ENCODE data around the gene CARD19. TPM values are rescaled to one million over a fixed set of nuclear protein-coding genes. Genes with fewer than 3 reads are reported as not detected.

Gene CARD19
- total and polyA plus RNA-seq, 2 of the 8 experiments (the other 6 are each of a cell fraction or from before 2014, with no cell fraction given) = 21.2 to 112 TPM

- TF ChIP-seq CHD1 (IDR thresholded peaks at IDR 0.05; ENCODE audit: low read depth, low read length) = no peak
- TF ChIP-seq SP1 (IDR thresholded peaks at IDR 0.05; ENCODE audit: low read depth, low read length) = no peak
- TF ChIP-seq BCL11A (IDR thresholded peaks at IDR 0.05; ENCODE audit: low read depth in 2 of 2, low read length in 2 of 2) = no peak
- TF ChIP-seq NANOG (IDR thresholded peaks at IDR 0.05; ENCODE audit: insufficient read depth, low read depth, low read length, poor library complexity, severe bottlenecking) = no peak
- TF ChIP-seq FOSL1 (IDR thresholded peaks at IDR 0.05; ENCODE audit: insufficient read depth, low read depth, low read length) = no peak
- no peak for TF ChIP-seq ASH2L (IDR thresholded peaks at IDR 0.05; ENCODE audit: low read length)
- TF ChIP-seq SIX5 (IDR thresholded peaks at IDR 0.05; ENCODE audit: low read depth, low read length) = no peak
- no peak for TF ChIP-seq BRCA1 (IDR thresholded peaks at IDR 0.05; ENCODE audit: low read depth, low read length)
- no peak for TF ChIP-seq SIRT6 (IDR thresholded peaks at IDR 0.05; ENCODE audit: low read length)
- TF ChIP-seq EGR1 (IDR thresholded peaks at IDR 0.05; ENCODE audit: borderline replicate concordance, low read depth, low read length) = no peak
- TF ChIP-seq HDAC6 (IDR thresholded peaks at IDR 0.05; ENCODE audit: low read depth, low read length) = no peak
- Histone ChIP-seq H2BK120ac (replicated peaks; ENCODE audit: low read depth, low read length) (peak overlapping the region; percentile 34), H2BK12ac (ENCODE audit: low read depth, low read length) (peak overlapping the region; percentile 80; the same call in 1 of the 2 replicates), H3K27ac (ENCODE audit: low read depth, low read length) (no peak overlapping the region), H3K23me2 (ENCODE audit: low read depth, low read length) (peaks cover 3% of the 10 kb centered on the region; the same call in 1 of the 2 replicates), H3K9me3 (ENCODE audit: insufficient read depth in 2 of 2, low read depth in 1 of 2, low read length in 1 of 2) (no peaks in the 10 kb centered on the region), H3K23ac (ENCODE audit: insufficient read length) (no peak overlapping the region), H4K8ac (ENCODE audit: extremely low read depth, insufficient read depth, low read length) (peak overlapping the region; percentile 87), H2BK15ac (ENCODE audit: low read length) (no peak overlapping the region), H3K9ac (replicated peaks in 1 of 4; ENCODE audit: extremely low read depth in 1 of 4, low read depth in 3 of 4, low read length in 3 of 4) (no peak overlapping the region; a peak in 1 of 7 replicates), H2AK5ac (ENCODE audit: low read depth, low read length) (0 out of 2 replicates have a peak overlapping the region, but pooled peaks have one; percentile 53), H4K5ac (ENCODE audit: insufficient read length, low read depth, low read length) (no peak overlapping the region), H3K79me2 (ENCODE audit: control insufficient read depth in 1 of 2, insufficient read depth in 2 of 2, low read length in 2 of 2) (no peaks in the 10 kb centered on the region), H2BK20ac (ENCODE audit: low read length) (0 out of 2 replicates have a peak overlapping the region, but pooled peaks have one; percentile 48), H3K18ac (ENCODE audit: extremely low read depth, low read length) (no peak overlapping the region), H2BK5ac (ENCODE audit: low read depth, low read length) (no peak overlapping the region), H4K91ac (replicated peaks; ENCODE audit: insufficient read length, low read length) (peak overlapping the region; percentile 10), H3K4me1 (replicated peaks in 1 of 4; ENCODE audit: control insufficient read depth in 3 of 4, insufficient read depth in 4 of 4, low read length in 3 of 4) (peaks cover 0 to 31% (median 20%) of the 10 kb centered on the region in 4 experiments; a peak in 6 of 7 replicates), H4K20me1 (replicated peaks in 1 of 2; ENCODE audit: control insufficient read depth in 1 of 2, insufficient read depth in 2 of 2, low read length in 2 of 2) (no peaks in the 10 kb centered on the region), H3K79me1 (ENCODE audit: low read depth, low read length) (peaks cover 2% of the 10 kb centered on the region; the same call in 1 of the 2 replicates), H3K14ac (ENCODE audit: insufficient read length) (no peak overlapping the region), H3K27me3 (replicated peaks in 1 of 4; ENCODE audit: control insufficient read depth in 3 of 4, extremely low read depth in 1 of 4, insufficient read depth in 3 of 4, low read length in 3 of 4) (peaks cover 0 to 16% (median 7%) of the 10 kb centered on the region in 4 experiments; a peak in 5 of 7 replicates), H2AFZ (ENCODE audit: low read length) (no peak overlapping the region), H3K4me2 (ENCODE audit: insufficient read depth in 1 of 2, low read depth in 2 of 2, low read length in 2 of 2) (peak overlapping the region; percentile 74 to 75), H3K36me3 (ENCODE audit: control insufficient read depth in 2 of 4, insufficient read depth in 4 of 4, low read length in 3 of 4) (no peaks in the 10 kb centered on the region), H3K4me3 (ENCODE audit: extremely low read depth in 1 of 4, insufficient read depth in 2 of 4, low read depth in 3 of 4, low read length in 4 of 4) (peak overlapping the region; percentile 29 to 71 (median 32); a peak in 6 of 8 replicates), H3K4ac (replicated peaks; ENCODE audit: insufficient read length, low read depth, low read length) (peak overlapping the region; percentile 21), H3K56ac (replicated peaks; ENCODE audit: insufficient read length, low read depth, low read length) (no peak overlapping the region)
- 60% methylated on average over 28 of the region's 53 CpGs; no CpG with 5 or more reads in 1 of the 2 experiments for WGBS, 2 experiments (ENCODE audit: extremely low coverage in 1 of 2, insufficient coverage in 1 of 2, insufficient read length in 1 of 2, insufficient replicate concordance in 2 of 2, low coverage in 1 of 2, low lambda C conversion rate in 2 of 2, missing lambda C conversion rate in 1 of 2)
- DNase-seq (ENCODE audit: low read depth in 1 of 2, low spot score in 2 of 2) = no peak
- ChIA-PET POLR2A (ENCODE audit: partially characterized antibody) (interaction anchor here (1.2 kb wide), 3 partner anchors 12 to 33 kb away, joined by 3 to 5 read pairs (median 3); no protein-coding TSS in a partner anchor), CTCF (ENCODE audit: partially characterized antibody) (interaction anchor here (0.6 to 2.1 kb wide), 4 partner anchors 23 to 243 kb away, joined by 3 to 9 read pairs (median 3); no protein-coding TSS in a partner anchor)
- FAIRE-seq = no peak
Measured at GRCh38 chr9:93059011-93059714, 36.9 kb upstream of the CARD19 start.

Measured in H1 (cell line).